ENCODE data around the gene DPYD.

The DPYD gene

DNA sequence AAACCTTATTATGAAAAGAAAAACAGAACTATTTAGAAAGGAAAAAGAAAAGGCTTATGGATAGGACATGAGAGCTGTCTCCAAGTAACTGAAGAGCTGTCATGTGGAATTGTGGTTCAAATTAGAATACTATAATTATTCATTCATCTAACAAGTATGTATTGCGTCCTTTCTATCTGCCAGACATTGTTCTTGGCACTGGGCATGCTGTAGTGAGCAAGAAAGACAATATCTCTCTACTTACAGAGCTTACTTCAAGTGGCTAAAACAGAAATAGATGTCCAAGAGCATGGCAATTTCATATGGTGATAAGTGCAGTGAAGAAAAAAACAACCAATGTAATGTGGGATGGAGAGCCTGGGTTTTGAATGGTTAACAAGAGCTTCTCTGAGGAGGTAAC is 413.0 kb downstream of the DPYD start:
- no peak for DNase-seq

GRCh38 chr1:97506368-97506767 is 414.5 kb downstream of the DPYD start:
- DNase-seq = no peak

- DNase-seq = no peak
These were observed 415.0 kb downstream of the DPYD start for GRCh38 chr1:97505816-97506215.

DNA sequence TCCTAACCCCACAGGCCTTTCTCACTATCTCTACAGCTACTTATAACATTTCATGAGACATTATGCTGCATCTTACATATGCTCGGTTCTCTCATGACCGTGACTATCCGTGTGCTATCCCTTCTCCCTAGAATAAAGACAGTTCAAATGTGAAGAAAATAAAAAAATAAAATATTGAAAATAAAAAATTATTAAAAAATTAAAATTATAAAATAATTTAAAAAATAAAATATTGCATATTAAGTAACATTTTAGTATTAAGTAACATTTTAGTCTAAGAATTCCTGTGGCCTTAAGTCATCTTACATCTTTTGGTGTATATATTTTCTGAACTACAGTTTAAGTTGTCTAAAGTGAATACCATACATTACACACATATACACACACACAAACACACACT is 415.5 kb downstream of the DPYD start:
- DNase-seq = no peak

- DNase-seq = no peak
These were observed 418.5 kb downstream of the DPYD start for GRCh38 chr1:97502360-97502759.

- DNase-seq = no peak
These were observed 419.2 kb downstream of the DPYD start for GRCh38 chr1:97501628-97502027.

DNA sequence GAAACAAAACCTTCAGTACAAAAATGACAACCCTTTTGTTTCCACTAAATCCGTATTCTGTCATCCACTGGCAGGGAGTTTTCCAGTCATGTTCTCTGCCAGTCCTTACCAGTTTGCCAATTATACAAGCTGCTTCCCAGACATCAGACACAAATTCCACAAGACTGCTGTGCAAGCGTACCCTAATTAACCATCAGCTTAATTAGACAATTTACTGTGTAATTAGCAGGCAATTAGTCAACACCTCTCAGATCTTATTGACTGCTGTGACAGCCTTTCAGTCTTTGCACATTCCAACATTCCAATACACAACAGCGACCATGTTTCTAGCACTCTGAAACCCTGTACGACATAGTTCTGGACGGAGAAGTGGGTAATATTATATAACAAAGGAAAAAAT is 420.1 kb downstream of the DPYD start:
- no peak for DNase-seq

- DNase-seq = no peak
These were observed 421.2 kb downstream of the DPYD start for GRCh38 chr1:97499667-97500066.

GRCh38 chr1:97489834-97490233 is 431.0 kb downstream of the DPYD start:
- DNase-seq = no peak

DNA sequence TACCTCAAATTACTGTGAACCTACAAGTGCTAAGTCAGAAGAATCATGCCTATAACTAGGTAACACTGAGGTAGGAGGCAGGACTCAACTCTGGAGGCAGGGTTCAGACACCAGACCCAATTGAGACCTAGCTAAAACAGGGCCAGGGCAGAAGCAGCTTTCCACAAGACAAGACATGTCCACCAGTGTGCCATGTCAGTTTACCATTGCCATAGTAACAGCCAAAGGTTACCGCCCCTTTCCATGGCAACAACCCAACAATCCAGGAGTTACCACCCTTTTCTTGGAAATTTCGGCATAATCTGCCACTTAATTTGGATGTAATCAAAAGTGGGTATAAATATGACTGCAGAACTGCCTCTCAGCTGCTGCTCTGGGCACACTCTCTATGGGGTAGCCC is 432.3 kb downstream of the DPYD start:
- no peak for DNase-seq

- no peak for DNase-seq
These were observed 438.8 kb downstream of the DPYD start for GRCh38 chr1:97482022-97482421.

DNA sequence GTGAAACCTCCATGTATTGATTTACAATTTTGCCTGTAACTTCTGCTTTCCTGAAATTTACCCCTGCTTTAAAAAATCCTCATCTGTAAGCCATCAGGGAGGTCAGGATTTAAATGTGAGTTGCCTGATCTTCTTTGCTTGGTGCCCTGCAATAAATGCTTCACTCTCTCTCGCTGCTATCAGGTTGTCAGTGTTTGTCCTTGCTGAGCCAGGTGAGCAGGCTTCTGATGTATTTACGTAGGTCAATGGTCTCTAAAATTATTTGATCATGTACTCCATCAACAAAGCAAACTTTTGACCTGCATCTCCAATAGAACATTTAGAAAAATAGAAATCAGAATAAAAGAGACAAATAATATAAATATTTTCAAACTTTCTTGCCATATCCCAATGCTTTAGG is 453.4 kb downstream of the DPYD start:
- no peak for DNase-seq

DNA sequence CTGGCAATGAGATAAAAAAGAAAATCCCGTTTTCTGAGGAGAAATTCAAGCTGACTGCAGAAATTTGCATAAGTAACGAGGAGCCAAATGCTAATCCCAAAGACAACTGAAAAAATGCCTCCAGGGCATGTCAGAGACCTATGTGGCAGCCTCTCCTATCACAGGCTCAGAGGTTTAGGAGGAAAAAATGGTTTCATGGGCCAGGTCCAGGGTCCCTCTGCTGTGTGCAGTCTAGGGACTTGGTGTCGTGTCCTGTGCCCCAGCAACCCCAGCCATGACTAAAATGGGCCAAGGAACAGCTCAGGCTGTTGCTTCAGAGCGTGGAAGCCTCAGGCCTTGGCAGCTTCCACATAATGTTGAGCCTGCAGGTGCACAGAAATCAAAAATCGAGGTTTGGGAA is 456.5 kb downstream of the DPYD start:
- DNase-seq = no peak

- DNase-seq = no peak
These were observed 459.1 kb downstream of the DPYD start for GRCh38 chr1:97461782-97462181.

GRCh38 chr1:97457446-97458089 is 463.3 kb downstream of the DPYD start:
- DNase-seq = no peak

DNA sequence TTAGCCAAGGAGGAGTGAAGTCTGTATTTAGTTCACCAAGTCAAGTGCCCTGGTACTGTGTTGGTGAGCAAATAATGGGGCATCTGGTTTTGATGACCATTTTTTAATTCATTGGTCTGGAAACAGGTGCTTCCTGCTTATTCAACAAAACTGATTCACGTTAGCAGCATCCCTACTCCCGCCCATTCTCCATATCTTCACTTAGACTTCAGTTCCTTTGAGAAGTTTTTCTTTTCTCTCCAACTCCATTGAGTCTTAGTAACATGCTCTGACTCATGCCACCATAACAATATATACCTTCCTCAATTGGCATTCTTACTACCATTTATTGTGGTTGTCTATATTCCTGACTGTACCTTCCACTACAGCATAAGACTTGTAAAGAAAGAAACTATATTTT is 468.9 kb downstream of the DPYD start:
- DNase-seq = no peak

GRCh38 chr1:97451046-97451826 is 469.6 kb downstream of the DPYD start:
- DNase-seq = no peak

DNA sequence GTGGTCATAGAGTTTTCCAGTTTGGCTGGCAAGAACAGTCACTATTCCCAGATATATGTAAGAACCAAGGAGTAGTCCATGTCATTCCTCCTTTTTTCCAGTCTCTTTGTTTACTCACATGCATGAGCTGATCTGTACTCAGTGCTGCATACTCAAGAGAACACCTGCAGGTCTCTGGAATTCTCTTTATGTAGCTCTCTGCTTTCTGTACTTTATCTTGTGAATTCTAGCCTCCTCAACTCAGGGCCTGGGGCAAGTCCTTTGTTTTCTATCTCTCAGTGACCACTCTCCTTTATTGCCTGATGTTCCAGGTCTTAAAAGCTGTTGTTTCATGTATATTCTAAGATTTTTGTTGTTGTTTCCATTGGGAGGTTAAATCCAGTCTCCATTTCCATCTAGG is 478.9 kb downstream of the DPYD start:
- no peak for DNase-seq

- DNase-seq = no peak
These were observed 487.0 kb downstream of the DPYD start for GRCh38 chr1:97433824-97434177.

- DNase-seq = no peak
These were observed 487.6 kb downstream of the DPYD start for GRCh38 chr1:97433094-97433823.

- DNase-seq = no peak
These were observed 493.5 kb downstream of the DPYD start for GRCh38 chr1:97427371-97427770.

DNA sequence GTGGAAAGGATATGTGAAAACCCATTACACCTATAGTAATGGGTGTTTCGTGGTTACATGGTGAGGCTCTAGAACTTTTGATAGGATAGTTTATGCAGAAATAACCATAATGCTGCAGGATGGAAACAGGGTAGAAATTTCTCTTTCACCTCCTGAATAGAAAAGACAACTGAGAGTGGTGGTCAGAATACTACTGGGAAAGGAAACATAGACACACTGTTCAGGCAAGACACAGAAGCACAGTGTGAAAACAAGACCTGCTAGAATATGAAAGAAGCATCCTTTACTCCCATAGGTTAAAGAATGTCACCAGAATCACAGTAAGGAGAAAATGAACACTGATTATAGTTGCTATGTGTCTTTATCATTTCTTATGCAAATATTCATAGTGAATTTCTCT is 496.6 kb downstream of the DPYD start:
- DNase-seq = no peak

DNA sequence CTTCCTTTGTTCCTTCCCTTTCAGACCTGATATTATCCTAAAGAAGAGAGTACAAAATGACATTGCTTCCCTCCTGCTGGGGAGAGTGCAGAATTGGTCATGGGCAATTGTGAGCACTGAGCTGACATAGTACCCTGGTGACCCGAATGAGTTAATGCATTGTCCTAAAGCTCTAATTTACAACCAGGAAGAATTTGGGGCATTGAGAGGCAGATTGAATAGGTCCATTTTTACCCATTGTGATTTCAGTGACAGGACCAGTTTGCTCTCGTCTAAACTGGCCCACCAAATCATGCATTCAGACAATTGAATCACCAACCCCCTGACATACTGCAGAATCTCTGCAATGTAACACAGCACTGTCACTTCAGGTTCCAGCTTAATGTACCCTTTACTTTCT is 497.4 kb downstream of the DPYD start:
- no peak for DNase-seq

DNA sequence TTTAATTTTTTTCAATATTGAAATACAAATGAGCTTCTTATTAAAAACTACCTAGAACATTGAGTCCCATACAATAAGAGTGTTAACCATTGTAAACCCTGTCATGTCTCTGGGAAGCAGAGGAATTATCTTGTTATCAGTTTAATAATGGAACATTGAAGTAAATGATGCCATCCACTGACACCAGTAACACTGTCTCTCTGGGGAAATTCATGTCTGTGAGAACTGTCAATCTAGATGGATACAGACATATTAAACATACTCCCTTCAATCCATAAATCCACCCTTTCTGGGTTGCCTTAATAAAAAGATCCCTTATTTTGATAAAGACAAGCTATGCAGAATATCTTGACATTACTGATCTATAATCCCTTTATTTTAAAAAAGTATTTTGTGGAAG is 503.2 kb downstream of the DPYD start:
- no peak for DNase-seq

Measured in COR-L47 (cell line).